H1 (cell line): ENCODE data around the gene FHIT. TPM values are rescaled to one million over a fixed set of nuclear protein-coding genes. Genes with fewer than 3 reads are reported as not detected.

Source experiments
- CHD2 ChIP-seq: IDR thresholded peaks from 2 replicates; pipeline ENCODE4 v1.6.1; 2012; ENCODE audit warnings: low read length, improper control_type of control experiment
- YY1 ChIP-seq: IDR thresholded peaks from 2 replicates; pipeline ENCODE4 v1.6.1; 2011; ENCODE audit warnings: low read depth, mild to moderate bottlenecking, low read length
- polyA plus RNA-seq, 7 experiments: library from polyadenylated mRNA; depleted of rRNA in 3 of 7; stranded (reverse) in 5 of 7; unstranded in 2 of 7; fragments of >200 nt in 5 of 7; fragments of 200-250 nt in 2 of 7; gene quantifications; 1 replicate in 5 of 7; 2 replicates in 1 of 7; 4 replicates in 1 of 7; pipeline versions ENCODE4 v1.2.1 to v1.2.3, GENCODE V29; 2011 to 2013; ENCODE audit warnings: missing spikeins in 2 of 7, mixed read lengths in 2 of 7
- total RNA-seq: library from RNA; stranded (reverse); fragmentation: NEBNext Ultra II Directional; extraction: Animal tissue kit (Norgen Biotek cat#: 25700); gene quantifications from 2 replicates; pipeline ENCODE4 v1.2.1, GENCODE V29; 2021

Gene FHIT
- total and polyA plus RNA-seq, 2 of the 8 experiments (the other 6 are each of a cell fraction or from before 2014, with no cell fraction given) = 1.2 to 3.2 TPM

DNA sequence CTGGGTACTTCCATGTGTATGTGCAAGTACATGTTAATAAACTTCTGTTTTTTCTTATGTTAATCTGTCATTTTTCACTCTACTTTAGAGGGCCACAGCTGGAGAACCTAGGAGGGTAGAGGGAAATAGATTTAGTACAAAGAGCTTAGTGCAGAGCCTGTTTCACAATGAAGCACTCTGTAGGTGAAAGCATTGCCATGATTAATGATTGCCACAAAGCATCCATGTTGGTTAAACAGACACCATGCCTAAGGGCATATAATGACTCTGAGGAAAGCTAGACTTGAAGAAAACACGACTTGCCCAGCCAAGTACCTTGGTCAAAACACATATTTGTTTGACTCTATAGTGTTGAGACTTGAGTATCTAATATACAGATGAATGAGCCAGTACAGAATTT lies 338.4 kb downstream of the FHIT start (continued):
- TF ChIP-seq CHD2 (no peak), YY1 (no peak)
